A549 (cell line): ENCODE results near the gene SSU72.

Experiments used
- CEBPB ChIP-seq, 2 experiments: fragments of >200 bp in 1 of 2; sonication (Bioruptor Twin) in 1 of 2; formaldehyde crosslinking in 1 of 2; IDR thresholded peaks; 2 replicates each; pipeline ENCODE4 v1.6.1; 2012 to 2016
- CTCF ChIP-seq: fragments of >200 bp; sonication (Bioruptor Twin); formaldehyde crosslinking; IDR thresholded peaks from 3 replicates; pipeline ENCODE4 v1.5.1; 2016
- FOSB ChIP-seq: fragments of 250-450 bp; sonication (Bioruptor Pico); IDR thresholded peaks from 2 replicates; pipeline ENCODE4 v1.5.0; 2020; ENCODE audit warnings: mild to moderate bottlenecking, moderate library complexity
- JUNB ChIP-seq: fragments of >200 bp; sonication (Bioruptor Twin); formaldehyde crosslinking; IDR thresholded peaks from 2 replicates; pipeline ENCODE4 v1.6.1; 2016
- PHF8 ChIP-seq: fragments of 200-600 bp; sonication (generic); IDR thresholded peaks from 2 replicates; pipeline ENCODE4 v1.6.1; 2016; ENCODE audit warnings: low read depth, mild to moderate bottlenecking, antibody characterized with exemption, moderate library complexity, borderline replicate concordance
- POLR2A ChIP-seq: IDR thresholded peaks from 2 replicates; pipeline ENCODE4 v1.6.1; 2012; ENCODE audit warnings: mild to moderate bottlenecking, low read length

GRCh38 chr1:1600861-1601563, 26.3 kb upstream of the SSU72 start:
- TF ChIP-seq JUNB, result no peak
- TF ChIP-seq CEBPB (IDR thresholded peaks at IDR 0.05), result no peak
- no peak for TF ChIP-seq FOSB (CRISPR knock-in tag)
- no peak for TF ChIP-seq PHF8
- no peak for TF ChIP-seq CTCF
- TF ChIP-seq POLR2A, result no peak
